Mesenchymal stem cell (in vitro differentiated cells and primary cell): Measurements from ENCODE around the gene SHROOM1.
"Not testable (repeated sequence)": the region's sequence is repeated elsewhere in the genome, so short reads cannot be mapped to it uniquely, and the experiment has no call there.

Experiments used
- DNase-seq: peaks from one replicate; pipeline ENCODE4 v3.0.0-alpha.2; 2013
- H2AFZ ChIP-seq: one replicate; pipeline ENCODE4 v1.6.1; 2013; ENCODE audit warnings: low read depth, mild to moderate bottlenecking, control low read depth, inconsistent platforms, low read length, moderate library complexity
- H2AK5ac ChIP-seq: 2 replicates; pipeline ENCODE4 v1.6.1; 2013; ENCODE audit warnings: low read length, moderate library complexity, mild to moderate bottlenecking, inconsistent platforms; ENCODE audit not compliant: severe bottlenecking
- H2BK120ac ChIP-seq: one replicate; pipeline ENCODE4 v1.6.1; 2013; ENCODE audit warnings: low read depth, mild to moderate bottlenecking, inconsistent platforms, low read length, moderate library complexity
- H2BK12ac ChIP-seq, 2 experiments: one replicate each; pipeline ENCODE4 v1.6.1; 2013; ENCODE audit warnings: inconsistent platforms in 2 of 2, low read length in 2 of 2, mild to moderate bottlenecking in 2 of 2, moderate library complexity in 2 of 2, control low read depth in 1 of 2
- H2BK15ac ChIP-seq: one replicate; pipeline ENCODE4 v1.6.1; 2013; ENCODE audit warnings: mild to moderate bottlenecking, low read depth, inconsistent platforms; ENCODE audit not compliant: poor library complexity, severe bottlenecking
- H2BK5ac ChIP-seq: 2 replicates; pipeline ENCODE4 v1.6.1; 2013; ENCODE audit warnings: low read depth, mild to moderate bottlenecking, low read length, control low read depth, inconsistent platforms; ENCODE audit not compliant: poor library complexity, severe bottlenecking
- H3K14ac ChIP-seq, 2 experiments: one replicate each; pipeline ENCODE4 v1.6.1; 2013; ENCODE audit warnings: inconsistent platforms in 2 of 2, low read length in 2 of 2, control low read depth in 1 of 2, mild to moderate bottlenecking in 1 of 2, moderate library complexity in 1 of 2
- H3K18ac ChIP-seq, 2 experiments: one replicate each; pipeline ENCODE4 v1.6.1; 2013; ENCODE audit warnings: inconsistent platforms in 2 of 2, low read length in 2 of 2, control low read depth in 1 of 2, low read depth in 1 of 2, mild to moderate bottlenecking in 1 of 2
- H3K23ac ChIP-seq, 2 experiments: one replicate each; pipeline ENCODE4 v1.6.1; 2013; ENCODE audit warnings: inconsistent platforms in 2 of 2, low read length in 2 of 2, mild to moderate bottlenecking in 2 of 2, moderate library complexity in 2 of 2, control low read depth in 1 of 2
- H3K27ac ChIP-seq: 2 replicates; pipeline ENCODE4 v1.5.1; 2013; ENCODE audit warnings: mild to moderate bottlenecking, moderate library complexity, low read length, control low read depth, inconsistent platforms; ENCODE audit not compliant: poor library complexity, severe bottlenecking
- H3K27me3 ChIP-seq, 2 experiments: 2 replicates each; pipeline versions ENCODE4 v1.6.1 to v1.7.0; 2013; ENCODE audit warnings: low read length in 2 of 2, mild to moderate bottlenecking in 2 of 2, moderate library complexity in 2 of 2, control low read depth in 1 of 2, inconsistent platforms in 1 of 2; ENCODE audit not compliant: control insufficient read depth in 1 of 2, insufficient read depth in 1 of 2
- H3K36me3 ChIP-seq, 2 experiments: 2 replicates each; pipeline versions ENCODE4 v1.6.1 to v1.7.0; 2013; ENCODE audit warnings: low read length in 2 of 2, control low read depth in 1 of 2, inconsistent platforms in 1 of 2, low read depth in 1 of 2, mild to moderate bottlenecking in 1 of 2; ENCODE audit not compliant: insufficient read depth in 2 of 2, control insufficient read depth in 1 of 2
- H3K4ac ChIP-seq, 2 experiments: one replicate each; pipeline ENCODE4 v1.6.1; 2013; ENCODE audit warnings: inconsistent platforms in 2 of 2, low read length in 2 of 2, mild to moderate bottlenecking in 2 of 2, moderate library complexity in 2 of 2, control low read depth in 1 of 2, low read depth in 1 of 2
- H3K4me1 ChIP-seq: 2 replicates; pipeline ENCODE4 v1.6.1; 2013; ENCODE audit warnings: low read depth, low read length, control low read depth; ENCODE audit not compliant: control insufficient read depth, insufficient read depth
- H3K4me2 ChIP-seq: 2 replicates; pipeline ENCODE4 v1.6.1; 2013; ENCODE audit warnings: low read length, mild to moderate bottlenecking, inconsistent platforms; ENCODE audit not compliant: poor library complexity, severe bottlenecking
- H3K4me3 ChIP-seq, 2 experiments: 2 replicates each; pipeline versions ENCODE4 v1.5.1 to v1.7.0; 2013; ENCODE audit warnings: low read length in 2 of 2, mild to moderate bottlenecking in 2 of 2, control low read depth in 1 of 2, low read depth in 1 of 2; ENCODE audit not compliant: insufficient read depth in 1 of 2
- H3K79me1 ChIP-seq: replicated peaks from 2 replicates; pipeline ENCODE4 v1.6.1; 2013; ENCODE audit warnings: mild to moderate bottlenecking, control low read depth, low read length, inconsistent platforms; ENCODE audit not compliant: poor library complexity, severe bottlenecking
- H3K9ac ChIP-seq: 2 replicates; pipeline ENCODE4 v1.7.0; 2013; ENCODE audit warnings: mild to moderate bottlenecking, low read length, moderate library complexity
- H3K9me3 ChIP-seq: 2 replicates; pipeline ENCODE4 v1.7.0; 2013; ENCODE audit warnings: mild to moderate bottlenecking, low read length; ENCODE audit not compliant: control insufficient read depth
- H4K8ac ChIP-seq: one replicate; pipeline ENCODE4 v1.6.1; 2013; ENCODE audit warnings: inconsistent platforms, mild to moderate bottlenecking, low read length, moderate library complexity
- H4K91ac ChIP-seq: one replicate; pipeline ENCODE4 v1.6.1; 2013; ENCODE audit warnings: mild to moderate bottlenecking, low read length, inconsistent platforms
- WGBS: methylation state at CpG from one replicate; pipeline ENCODE4 v1.1.7; 2013; ENCODE audit warnings: mixed read lengths; 5-methylcytosine and 5-hydroxymethylcytosine counted together

The SHROOM1 gene

DNA sequence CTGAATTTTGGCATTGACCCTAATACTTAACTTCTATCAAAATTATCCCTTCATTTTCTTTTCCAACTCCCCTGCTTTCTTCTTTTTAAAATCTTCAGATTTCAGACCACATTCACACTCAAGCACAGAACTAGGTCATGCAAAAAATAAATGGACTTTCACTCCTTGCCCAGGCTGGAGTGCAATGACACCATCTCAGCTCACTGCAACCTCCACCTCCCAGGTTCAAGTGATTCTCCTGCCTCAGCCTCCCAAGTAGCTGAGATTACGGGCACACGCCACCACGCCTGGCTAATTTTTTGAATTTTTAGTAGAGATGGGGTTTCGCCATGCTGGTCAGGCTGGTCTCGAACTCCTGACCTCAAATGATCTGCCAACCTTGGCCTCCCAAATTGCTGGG is 24.5 kb upstream of the SHROOM1 start:
- H2AFZ ChIP-seq, H3K9me3 ChIP-seq, H2BK120ac ChIP-seq, H3K27me3 ChIP-seq, H3K23ac ChIP-seq, DNase-seq, H2BK12ac ChIP-seq, H2BK5ac ChIP-seq, H3K14ac ChIP-seq, H4K8ac ChIP-seq, H3K4me3 ChIP-seq, H3K4me2 ChIP-seq, H4K91ac ChIP-seq, H2BK15ac ChIP-seq, H2AK5ac ChIP-seq, H3K36me3 ChIP-seq, H3K79me1 ChIP-seq, H3K27ac ChIP-seq, H3K4ac ChIP-seq, H3K4me1 ChIP-seq, H3K9ac ChIP-seq, H3K18ac ChIP-seq: not testable (repeated sequence)
- WGBS, result 93% methylated on average over 5 of the region's 5 CpGs

DNA sequence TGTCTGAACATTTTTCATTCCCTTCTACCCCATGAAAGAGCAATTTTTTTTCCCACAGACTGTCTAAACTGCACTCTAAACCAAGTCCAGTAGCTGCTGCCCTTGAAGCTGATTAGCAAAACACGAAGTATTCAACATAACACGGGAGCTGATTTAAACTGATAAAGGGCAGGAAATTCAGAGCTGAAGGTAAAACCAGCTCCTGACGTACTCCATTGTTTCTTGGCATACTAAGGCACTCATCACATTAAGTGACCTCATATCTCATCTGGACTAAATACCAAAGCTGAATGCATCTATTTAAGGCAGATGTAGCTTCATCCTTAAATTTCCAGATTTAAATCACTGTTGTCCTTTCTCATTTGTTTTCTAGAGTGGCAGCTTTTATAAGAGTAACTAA is 23.9 kb upstream of the SHROOM1 start:
- no peaks in the 10 kb centered on the region for H3K4me1 ChIP-seq
- H2BK15ac ChIP-seq, result no peak overlapping the region
- H3K27me3 ChIP-seq, result no peaks in the 10 kb centered on the region
- no peak overlapping the region for H2BK5ac ChIP-seq
- H2BK12ac ChIP-seq, result no peak overlapping the region
- no peaks in the 10 kb centered on the region for H3K9me3 ChIP-seq
- H2AFZ ChIP-seq, result no peak overlapping the region
- H4K91ac ChIP-seq, result no peak overlapping the region
- H3K4me3 ChIP-seq, result no peak overlapping the region
- no peak for DNase-seq
- H3K18ac ChIP-seq, result no peak overlapping the region
- H4K8ac ChIP-seq, result no peak overlapping the region
- H3K4me2 ChIP-seq, result no peak overlapping the region
- no peak overlapping the region for H2BK120ac ChIP-seq
- no peak overlapping the region for H2AK5ac ChIP-seq
- no peak overlapping the region for H3K27ac ChIP-seq
- no peak overlapping the region for H3K4ac ChIP-seq
- 58% methylated on average over 3 of the region's 3 CpGs for WGBS
- no peak overlapping the region for H3K9ac ChIP-seq
- H3K14ac ChIP-seq, result no peak overlapping the region
- H3K36me3 ChIP-seq, result no peaks in the 10 kb centered on the region
- H3K79me1 ChIP-seq, result no peaks in the 10 kb centered on the region
- H3K23ac ChIP-seq, result no peak overlapping the region

DNA sequence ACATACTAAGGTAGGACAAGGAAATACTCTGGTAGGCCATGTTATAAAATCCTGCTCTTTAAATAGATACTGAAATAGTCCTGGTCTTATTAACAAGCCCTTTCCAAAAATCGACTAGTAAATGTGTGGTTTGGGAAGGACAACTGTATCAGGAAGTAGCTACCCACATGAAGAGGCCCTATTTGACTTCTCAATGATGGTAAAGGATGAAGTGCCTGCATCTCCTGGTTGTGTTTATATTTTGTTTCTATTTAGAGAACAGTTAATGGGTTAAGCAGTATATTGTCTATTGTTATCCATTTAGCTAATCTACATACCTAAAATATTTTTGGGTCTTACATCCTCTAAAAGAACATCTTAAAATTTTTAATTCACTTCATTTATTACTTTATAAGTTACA is 23.3 kb upstream of the SHROOM1 start:
- H3K4ac ChIP-seq, result no peak overlapping the region
- H2BK120ac ChIP-seq, result no peak overlapping the region
- H3K18ac ChIP-seq, result no peak overlapping the region
- H2BK15ac ChIP-seq, result no peak overlapping the region
- H3K23ac ChIP-seq, result no peak overlapping the region
- H3K9ac ChIP-seq, result no peak overlapping the region
- no peak overlapping the region for H2AK5ac ChIP-seq
- WGBS, result 60% methylated on average over 1 of the region's 1 CpG
- DNase-seq, result no peak
- H3K4me3 ChIP-seq, result no peak overlapping the region
- no peak overlapping the region for H3K4me2 ChIP-seq
- no peaks in the 10 kb centered on the region for H3K27me3 ChIP-seq
- no peak overlapping the region for H4K91ac ChIP-seq
- H3K14ac ChIP-seq, result no peak overlapping the region
- H4K8ac ChIP-seq, result no peak overlapping the region
- H2BK12ac ChIP-seq, result no peak overlapping the region
- no peaks in the 10 kb centered on the region for H3K36me3 ChIP-seq
- no peaks in the 10 kb centered on the region for H3K79me1 ChIP-seq
- H3K27ac ChIP-seq, result no peak overlapping the region
- H3K4me1 ChIP-seq, result no peaks in the 10 kb centered on the region
- no peak overlapping the region for H2BK5ac ChIP-seq
- no peak overlapping the region for H2AFZ ChIP-seq
- H3K9me3 ChIP-seq, result no peaks in the 10 kb centered on the region

DNA sequence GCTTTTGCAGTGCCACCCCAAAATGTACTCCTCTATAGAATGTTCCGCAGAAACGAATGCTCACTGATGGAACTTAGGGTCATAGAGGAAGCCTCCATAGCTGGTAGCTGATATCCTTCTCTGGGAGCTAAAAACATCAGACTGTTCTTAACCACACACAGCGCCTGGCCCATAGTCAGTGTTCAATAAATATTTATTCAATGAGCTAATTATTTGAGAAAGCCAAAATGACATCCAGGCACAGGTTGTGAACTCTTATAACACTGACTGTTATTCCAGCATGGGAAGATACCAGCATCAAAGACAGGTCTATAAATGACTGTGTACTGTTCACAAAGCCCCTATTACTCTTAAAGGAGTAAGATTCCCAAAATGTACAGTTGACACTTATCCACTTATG is 22.9 kb upstream of the SHROOM1 start:
- H4K91ac ChIP-seq, result no peak overlapping the region
- no peak for DNase-seq
- H3K14ac ChIP-seq, result no peak overlapping the region
- H2BK12ac ChIP-seq, result no peak overlapping the region
- H4K8ac ChIP-seq, result no peak overlapping the region
- H3K23ac ChIP-seq, result no peak overlapping the region
- H2AK5ac ChIP-seq, result no peak overlapping the region
- H3K4me3 ChIP-seq, result no peak overlapping the region
- H3K4ac ChIP-seq, result no peak overlapping the region
- no peak overlapping the region for H3K27ac ChIP-seq
- no peaks in the 10 kb centered on the region for H3K79me1 ChIP-seq
- no peak overlapping the region for H2BK5ac ChIP-seq
- no peak overlapping the region for H2BK120ac ChIP-seq
- H3K4me2 ChIP-seq, result no peak overlapping the region
- H3K9ac ChIP-seq, result no peak overlapping the region
- no peaks in the 10 kb centered on the region for H3K36me3 ChIP-seq
- H3K27me3 ChIP-seq, result no peaks in the 10 kb centered on the region
- H3K18ac ChIP-seq, result no peak overlapping the region
- no peaks in the 10 kb centered on the region for H3K9me3 ChIP-seq
- 95% methylated on average over 2 of the region's 3 CpGs for WGBS
- no peak overlapping the region for H2BK15ac ChIP-seq
- H3K4me1 ChIP-seq, result no peaks in the 10 kb centered on the region
- H2AFZ ChIP-seq, result no peak overlapping the region
